Mesenchymal stem cell (in vitro differentiated cells and primary cell): ENCODE measurements around the gene AURKA.
A peak's percentile ranks its signal among the peaks of the same experiment; 100 is the strongest.
"Not testable (repeated sequence)": the region's sequence is repeated elsewhere in the genome, so short reads cannot be mapped to it uniquely, and the experiment has no call there.

Source experiments
- DNase-seq: peaks from one replicate; pipeline ENCODE4 v3.0.0-alpha.2; 2013
- H2AFZ ChIP-seq: one replicate; pipeline ENCODE4 v1.6.1; 2013; ENCODE audit warnings: low read depth, mild to moderate bottlenecking, control low read depth, inconsistent platforms, low read length, moderate library complexity
- H2AK5ac ChIP-seq: 2 replicates; pipeline ENCODE4 v1.6.1; 2013; ENCODE audit warnings: low read length, moderate library complexity, mild to moderate bottlenecking, inconsistent platforms; ENCODE audit not compliant: severe bottlenecking
- H2BK120ac ChIP-seq: one replicate; pipeline ENCODE4 v1.6.1; 2013; ENCODE audit warnings: low read depth, mild to moderate bottlenecking, inconsistent platforms, low read length, moderate library complexity
- H2BK12ac ChIP-seq, 2 experiments: one replicate each; pipeline ENCODE4 v1.6.1; 2013; ENCODE audit warnings: inconsistent platforms in 2 of 2, low read length in 2 of 2, mild to moderate bottlenecking in 2 of 2, moderate library complexity in 2 of 2, control low read depth in 1 of 2
- H2BK15ac ChIP-seq: one replicate; pipeline ENCODE4 v1.6.1; 2013; ENCODE audit warnings: mild to moderate bottlenecking, low read depth, inconsistent platforms; ENCODE audit not compliant: poor library complexity, severe bottlenecking
- H2BK5ac ChIP-seq: 2 replicates; pipeline ENCODE4 v1.6.1; 2013; ENCODE audit warnings: low read depth, mild to moderate bottlenecking, low read length, control low read depth, inconsistent platforms; ENCODE audit not compliant: poor library complexity, severe bottlenecking
- H3K14ac ChIP-seq, 2 experiments: one replicate each; pipeline ENCODE4 v1.6.1; 2013; ENCODE audit warnings: inconsistent platforms in 2 of 2, low read length in 2 of 2, control low read depth in 1 of 2, mild to moderate bottlenecking in 1 of 2, moderate library complexity in 1 of 2
- H3K18ac ChIP-seq, 2 experiments: one replicate each; pipeline ENCODE4 v1.6.1; 2013; ENCODE audit warnings: inconsistent platforms in 2 of 2, low read length in 2 of 2, control low read depth in 1 of 2, low read depth in 1 of 2, mild to moderate bottlenecking in 1 of 2
- H3K23ac ChIP-seq, 2 experiments: one replicate each; pipeline ENCODE4 v1.6.1; 2013; ENCODE audit warnings: inconsistent platforms in 2 of 2, low read length in 2 of 2, mild to moderate bottlenecking in 2 of 2, moderate library complexity in 2 of 2, control low read depth in 1 of 2
- H3K27ac ChIP-seq: 2 replicates; pipeline ENCODE4 v1.5.1; 2013; ENCODE audit warnings: mild to moderate bottlenecking, moderate library complexity, low read length, control low read depth, inconsistent platforms; ENCODE audit not compliant: poor library complexity, severe bottlenecking
- H3K27me3 ChIP-seq, 2 experiments: 2 replicates each; pipeline versions ENCODE4 v1.6.1 to v1.7.0; 2013; ENCODE audit warnings: low read length in 2 of 2, mild to moderate bottlenecking in 2 of 2, moderate library complexity in 2 of 2, control low read depth in 1 of 2, inconsistent platforms in 1 of 2; ENCODE audit not compliant: control insufficient read depth in 1 of 2, insufficient read depth in 1 of 2
- H3K36me3 ChIP-seq, 2 experiments: 2 replicates each; pipeline versions ENCODE4 v1.6.1 to v1.7.0; 2013; ENCODE audit warnings: low read length in 2 of 2, control low read depth in 1 of 2, inconsistent platforms in 1 of 2, low read depth in 1 of 2, mild to moderate bottlenecking in 1 of 2; ENCODE audit not compliant: insufficient read depth in 2 of 2, control insufficient read depth in 1 of 2
- H3K4ac ChIP-seq, 2 experiments: one replicate each; pipeline ENCODE4 v1.6.1; 2013; ENCODE audit warnings: inconsistent platforms in 2 of 2, low read length in 2 of 2, mild to moderate bottlenecking in 2 of 2, moderate library complexity in 2 of 2, control low read depth in 1 of 2, low read depth in 1 of 2
- H3K4me1 ChIP-seq: 2 replicates; pipeline ENCODE4 v1.6.1; 2013; ENCODE audit warnings: low read depth, low read length, control low read depth; ENCODE audit not compliant: control insufficient read depth, insufficient read depth
- H3K4me2 ChIP-seq: 2 replicates; pipeline ENCODE4 v1.6.1; 2013; ENCODE audit warnings: low read length, mild to moderate bottlenecking, inconsistent platforms; ENCODE audit not compliant: poor library complexity, severe bottlenecking
- H3K4me3 ChIP-seq, 2 experiments: 2 replicates each; pipeline versions ENCODE4 v1.5.1 to v1.7.0; 2013; ENCODE audit warnings: low read length in 2 of 2, mild to moderate bottlenecking in 2 of 2, control low read depth in 1 of 2, low read depth in 1 of 2; ENCODE audit not compliant: insufficient read depth in 1 of 2
- H3K79me1 ChIP-seq: replicated peaks from 2 replicates; pipeline ENCODE4 v1.6.1; 2013; ENCODE audit warnings: mild to moderate bottlenecking, control low read depth, low read length, inconsistent platforms; ENCODE audit not compliant: poor library complexity, severe bottlenecking
- H3K9ac ChIP-seq: 2 replicates; pipeline ENCODE4 v1.7.0; 2013; ENCODE audit warnings: mild to moderate bottlenecking, low read length, moderate library complexity
- H3K9me3 ChIP-seq: 2 replicates; pipeline ENCODE4 v1.7.0; 2013; ENCODE audit warnings: mild to moderate bottlenecking, low read length; ENCODE audit not compliant: control insufficient read depth
- H4K8ac ChIP-seq: one replicate; pipeline ENCODE4 v1.6.1; 2013; ENCODE audit warnings: inconsistent platforms, mild to moderate bottlenecking, low read length, moderate library complexity
- H4K91ac ChIP-seq: one replicate; pipeline ENCODE4 v1.6.1; 2013; ENCODE audit warnings: mild to moderate bottlenecking, low read length, inconsistent platforms
- WGBS: methylation state at CpG from one replicate; pipeline ENCODE4 v1.1.7; 2013; ENCODE audit warnings: mixed read lengths; 5-methylcytosine and 5-hydroxymethylcytosine counted together

Gene AURKA

DNA sequence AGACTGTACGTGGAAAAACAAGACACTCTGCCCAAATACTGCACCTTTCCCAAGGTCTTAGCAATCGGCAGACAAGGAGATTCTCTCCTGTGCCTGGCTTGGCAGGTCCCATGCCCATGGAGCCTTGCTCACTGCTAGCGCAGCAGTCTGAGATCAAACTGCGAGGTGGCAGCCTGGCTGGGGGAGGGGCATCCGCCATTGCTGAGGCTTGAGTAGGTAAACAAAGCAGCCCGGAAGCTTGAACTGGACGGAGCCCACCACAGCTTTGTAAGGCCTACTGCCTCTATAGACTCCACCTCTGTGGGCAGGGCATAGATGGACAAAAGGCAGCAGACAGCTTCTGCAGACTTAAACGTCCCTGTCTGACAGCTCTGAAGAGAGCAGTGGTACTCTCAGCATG lies 55.3 kb downstream of the AURKA start:
- H2BK5ac ChIP-seq, H2BK12ac ChIP-seq, H3K9ac ChIP-seq, H2BK120ac ChIP-seq, H3K9me3 ChIP-seq, H4K8ac ChIP-seq, DNase-seq, H3K27ac ChIP-seq, H2AFZ ChIP-seq, H3K4me2 ChIP-seq, H3K79me1 ChIP-seq, H3K4ac ChIP-seq, H3K18ac ChIP-seq, H4K91ac ChIP-seq, H3K27me3 ChIP-seq, H3K23ac ChIP-seq, H3K4me3 ChIP-seq, H3K14ac ChIP-seq, H3K36me3 ChIP-seq, H2BK15ac ChIP-seq, H3K4me1 ChIP-seq, H2AK5ac ChIP-seq: not testable (repeated sequence)
- WGBS, result 91% methylated on average over 7 of the region's 8 CpGs

DNA sequence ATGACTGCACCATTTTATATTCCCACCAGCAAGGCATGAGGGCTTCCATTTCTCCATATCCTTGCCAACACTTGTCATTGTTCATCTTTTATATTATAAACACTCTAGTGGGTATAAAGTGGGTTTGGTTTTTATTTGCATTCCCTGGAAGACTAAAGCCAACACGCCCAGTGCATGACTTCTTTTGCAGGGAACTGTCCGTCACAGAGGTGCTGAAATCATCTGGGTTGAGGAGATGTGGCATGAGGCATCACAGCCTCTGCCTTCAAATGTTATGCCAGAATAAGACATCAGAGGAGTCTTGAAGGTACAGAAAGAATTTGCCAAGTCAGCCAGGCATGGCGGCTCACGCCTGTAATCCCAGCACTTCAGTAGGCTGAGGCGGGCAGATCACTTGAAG lies 63.2 kb downstream of the AURKA start:
- no peaks in the 10 kb centered on the region for H3K4me1 ChIP-seq
- no peak overlapping the region for H3K4ac ChIP-seq
- no peak overlapping the region for H3K18ac ChIP-seq
- H3K79me1 ChIP-seq, result no peaks in the 10 kb centered on the region
- H2AFZ ChIP-seq, result no peak overlapping the region
- no peaks in the 10 kb centered on the region for H3K9me3 ChIP-seq
- no peak overlapping the region for H2BK15ac ChIP-seq
- no peak overlapping the region for H3K4me3 ChIP-seq
- no peak overlapping the region for H4K8ac ChIP-seq
- H3K23ac ChIP-seq, result no peak overlapping the region
- no peaks in the 10 kb centered on the region for H3K36me3 ChIP-seq
- H3K14ac ChIP-seq, result no peak overlapping the region
- no peak overlapping the region for H4K91ac ChIP-seq
- H2AK5ac ChIP-seq, result no peak overlapping the region
- WGBS, result 87% methylated on average over 5 of the region's 5 CpGs
- no peak overlapping the region for H3K9ac ChIP-seq
- H2BK12ac ChIP-seq, result no peak overlapping the region
- H3K4me2 ChIP-seq, result no peak overlapping the region
- H3K27ac ChIP-seq, result no peak overlapping the region
- H2BK120ac ChIP-seq, result no peak overlapping the region
- no peaks in the 10 kb centered on the region for H3K27me3 ChIP-seq
- DNase-seq, result peak; percentile 2
- no peak overlapping the region for H2BK5ac ChIP-seq

- Histone ChIP-seq H4K8ac (no peak overlapping the region), H3K4me1 (no peaks in the 10 kb centered on the region), H2BK15ac (no peak overlapping the region), H3K9me3 (no peaks in the 10 kb centered on the region), H3K27ac (no peak overlapping the region), H3K9ac (no peak overlapping the region), H3K14ac (no peak overlapping the region), H3K27me3 (no peaks in the 10 kb centered on the region), H3K18ac (no peak overlapping the region), H3K36me3 (no peaks in the 10 kb centered on the region), H2AK5ac (no peak overlapping the region), H4K91ac (no peak overlapping the region), H2BK120ac (no peak overlapping the region), H2BK12ac (no peak overlapping the region), H3K4ac (no peak overlapping the region), H2AFZ (no peak overlapping the region), H3K79me1 (no peaks in the 10 kb centered on the region), H3K4me3 (no peak overlapping the region), H3K4me2 (no peak overlapping the region), H3K23ac (no peak overlapping the region), H2BK5ac (no peak overlapping the region)
- no peak for DNase-seq
Measured at GRCh38 chr20:56324806-56325205, 67.2 kb downstream of the AURKA start.

GRCh38 chr20:56323656-56324055 lies 68.4 kb downstream of the AURKA start:
- H2AFZ ChIP-seq, result no peak overlapping the region
- H2BK120ac ChIP-seq, result no peak overlapping the region
- DNase-seq, result no peak
- WGBS, result 50% methylated on average over 2 of the region's 6 CpGs
- H2AK5ac ChIP-seq, result no peak overlapping the region
- H2BK5ac ChIP-seq, result no peak overlapping the region
- no peak overlapping the region for H4K8ac ChIP-seq
- no peak overlapping the region for H3K18ac ChIP-seq
- no peak overlapping the region for H3K4ac ChIP-seq
- H3K36me3 ChIP-seq, result no peaks in the 10 kb centered on the region
- no peaks in the 10 kb centered on the region for H3K4me1 ChIP-seq
- H2BK12ac ChIP-seq, result no peak overlapping the region
- no peak overlapping the region for H3K4me2 ChIP-seq
- no peaks in the 10 kb centered on the region for H3K27me3 ChIP-seq
- no peak overlapping the region for H3K14ac ChIP-seq
- H3K27ac ChIP-seq, result no peak overlapping the region
- no peak overlapping the region for H3K9ac ChIP-seq
- no peak overlapping the region for H2BK15ac ChIP-seq
- H3K79me1 ChIP-seq, result no peaks in the 10 kb centered on the region
- H3K23ac ChIP-seq, result no peak overlapping the region
- no peak overlapping the region for H3K4me3 ChIP-seq
- H4K91ac ChIP-seq, result no peak overlapping the region
- H3K9me3 ChIP-seq, result no peaks in the 10 kb centered on the region
